Mammary epithelial cell (primary cell): ENCODE data around the gene RXRA.

ENCODE experiments used
- CTCF ChIP-seq, 2 donors: IDR thresholded peaks in 1 of 2; conservative IDR thresholded peaks in 1 of 2; 2 replicates each; pipeline ENCODE4 v1.5.1; 2011 to 2012; ENCODE audit warnings: inconsistent platforms in 2 of 2, low read length in 2 of 2, mild to moderate bottlenecking in 2 of 2, control low read depth in 1 of 2, low read depth in 1 of 2; ENCODE audit not compliant: insufficient read depth in 1 of 2; ENCODE audit errors: extremely low read depth in 1 of 2
- EZH2 ChIP-seq: IDR thresholded peaks from 2 replicates; pipeline ENCODE4 v1.6.1; 2012; ENCODE audit warnings: low read length, inconsistent platforms, borderline replicate concordance

- no peak for TF ChIP-seq CTCF (conservative IDR thresholded peaks at IDR 0.05 in 1 of 2, IDR thresholded peaks at IDR 0.05 in 1 of 2; ENCODE audit: extremely low read depth in 1 of 2, insufficient read depth in 1 of 2, low read depth in 1 of 2, low read length in 2 of 2)
- no peak for TF ChIP-seq EZH2
These were observed 125.6 kb downstream of the RXRA start for GRCh38 chr9:134451700-134452458.
